GM12891 (cell line): ENCODE results near the gene PJA1.

Source experiments
- POLR2A ChIP-seq: IDR thresholded peaks from 2 replicates; pipeline ENCODE4 v1.6.1; 2011; ENCODE audit warnings: low read depth, low read length, control low read depth
- POLR2AphosphoS5 ChIP-seq: IDR thresholded peaks from 2 replicates; pipeline ENCODE4 v1.6.1; 2011; ENCODE audit warnings: low read depth, low read length, control low read depth
- TAF1 ChIP-seq: IDR thresholded peaks from 2 replicates; pipeline ENCODE4 v1.6.1; 2011; ENCODE audit warnings: low read depth, low read length, control low read depth

DNA sequence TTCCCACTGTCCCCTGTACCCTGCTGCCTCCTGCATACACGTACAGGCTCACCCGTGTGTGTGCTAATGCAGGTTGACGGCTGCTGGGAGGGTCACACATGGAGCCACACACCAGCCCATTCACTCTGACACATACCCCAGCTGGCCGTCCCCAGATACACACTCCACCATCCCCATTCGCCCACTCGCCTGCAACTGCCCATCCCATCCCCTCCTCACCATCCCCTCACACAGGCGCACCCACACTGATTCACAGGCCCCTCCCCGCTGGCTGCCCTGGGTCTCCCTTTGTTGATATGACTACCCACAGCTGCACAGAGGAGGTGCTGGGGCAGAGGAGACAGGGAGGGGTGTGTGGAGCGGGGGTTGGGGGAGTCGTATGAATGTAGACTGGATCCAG is 25.7 kb downstream of the PJA1 start:
- TF ChIP-seq POLR2AphosphoS5 (no peak), POLR2A (no peak), TAF1 (no peak)
